OCI-LY1 (cell line): ENCODE results near the gene RHOBTB3.

Experiments used
- H2AFZ ChIP-seq: fragments of 200-600 bp; sonication (generic), shearing (Covaris generic); 2 replicates; pipeline ENCODE4 v1.6.0; 2014; ENCODE audit warnings: antibody characterized with exemption, mild to moderate bottlenecking, low read length
- H3F3A ChIP-seq: fragments of 200-600 bp; sonication (generic), shearing (Covaris generic); 2 replicates; pipeline ENCODE4 v1.6.0; 2014; ENCODE audit warnings: mild to moderate bottlenecking, antibody characterized with exemption, low read length, moderate library complexity; ENCODE audit not compliant: insufficient read depth
- H3K27ac ChIP-seq: fragments of 200-600 bp; sonication (generic); 2 replicates; pipeline ENCODE4 v1.5.1; 2014; ENCODE audit warnings: low read length, mixed run types, mild to moderate bottlenecking, low read depth; ENCODE audit not compliant: poor library complexity, severe bottlenecking
- H3K27me3 ChIP-seq: fragments of 200-600 bp; sonication (generic); 2 replicates; pipeline ENCODE4 v1.6.0; 2014; ENCODE audit warnings: antibody characterized with exemption, mild to moderate bottlenecking, low read length, moderate library complexity; ENCODE audit not compliant: insufficient read depth
- H3K36me3 ChIP-seq: fragments of 200-600 bp; sonication (generic); 2 replicates; pipeline ENCODE4 v1.6.1; 2014; ENCODE audit warnings: mild to moderate bottlenecking, antibody characterized with exemption, low read length, moderate library complexity, mixed read lengths; ENCODE audit not compliant: insufficient read depth
- H3K4me1 ChIP-seq: fragments of 200-600 bp; sonication (generic); 2 replicates; pipeline ENCODE4 v1.5.1; 2014; ENCODE audit warnings: mild to moderate bottlenecking, low read length, moderate library complexity; ENCODE audit not compliant: insufficient read depth, severe bottlenecking
- H3K4me2 ChIP-seq: fragments of 200-600 bp; sonication (generic), shearing (Covaris generic); 2 replicates; pipeline ENCODE4 v1.6.1; 2014; ENCODE audit warnings: low read length
- H3K4me3 ChIP-seq: fragments of 200-600 bp; sonication (generic); 2 replicates; pipeline ENCODE4 v1.5.1; 2014; ENCODE audit warnings: low read length, low read depth, mild to moderate bottlenecking, mixed read lengths; ENCODE audit not compliant: poor library complexity, severe bottlenecking
- H3K79me2 ChIP-seq: fragments of 200-600 bp; shearing (Covaris generic); 2 replicates; pipeline ENCODE4 v1.6.1; 2016; ENCODE audit warnings: mixed run types, low read length, mixed read lengths; ENCODE audit not compliant: insufficient read depth
- H3K9ac ChIP-seq: fragments of 200-600 bp; sonication (generic), shearing (Covaris generic); 2 replicates; pipeline ENCODE4 v1.6.1; 2014; ENCODE audit warnings: mild to moderate bottlenecking, low read length, mixed read lengths
- H3K9me2 ChIP-seq: fragments of 200-600 bp; sonication (generic), shearing (Covaris generic); 2 replicates; pipeline ENCODE4 v1.6.1; 2014; ENCODE audit warnings: low read depth, mild to moderate bottlenecking, low read length, mixed read lengths
- H3K9me3 ChIP-seq: fragments of 200-600 bp; shearing (Covaris generic); 2 replicates; pipeline ENCODE4 v1.6.1; 2014; ENCODE audit warnings: low read length, mixed read lengths
- H4K20me1 ChIP-seq: fragments of 200-600 bp; sonication (generic), shearing (Covaris generic); 2 replicates; pipeline ENCODE4 v1.6.0; 2016; ENCODE audit warnings: mild to moderate bottlenecking, low read length; ENCODE audit not compliant: insufficient read depth
- CTCF ChIP-seq: fragments of 200-600 bp; sonication (generic), shearing (Covaris generic); IDR thresholded peaks from 2 replicates; pipeline ENCODE4 v1.5.1; 2017; ENCODE audit warnings: mild to moderate bottlenecking, antibody characterized with exemption, low read length, moderate library complexity, mixed read lengths
- EZH2 ChIP-seq: fragments of 200-600 bp; sonication (generic), shearing (Covaris generic); IDR thresholded peaks from 2 replicates; pipeline ENCODE4 v1.8.0; 2017; ENCODE audit warnings: borderline replicate concordance, mixed run types, mild to moderate bottlenecking, antibody characterized with exemption, low read length, moderate library complexity, mixed read lengths

The RHOBTB3 gene

GRCh38 chr5:95797301-95797700 is 66.2 kb downstream of the RHOBTB3 start:
- Histone ChIP-seq H2AFZ (no peak overlapping the region), H3K9me2 (no peaks in the 10 kb centered on the region), H3K4me1 (no peaks in the 10 kb centered on the region), H3K27me3 (no peaks in the 10 kb centered on the region), H4K20me1 (no peaks in the 10 kb centered on the region), H3K4me2 (no peak overlapping the region), H3K9ac (no peak overlapping the region), H3K27ac (no peak overlapping the region), H3K79me2 (no peaks in the 10 kb centered on the region), H3K4me3 (no peak overlapping the region), H3K36me3 (no peaks in the 10 kb centered on the region), H3F3A (no peaks in the 10 kb centered on the region), H3K9me3 (no peaks in the 10 kb centered on the region)
- TF ChIP-seq EZH2 (no peak), CTCF (no peak)

GRCh38 chr5:95798048-95798447 is 66.9 kb downstream of the RHOBTB3 start:
- no peaks in the 10 kb centered on the region for H3K79me2 ChIP-seq
- no peak overlapping the region for H2AFZ ChIP-seq
- H3K9me3 ChIP-seq = no peaks in the 10 kb centered on the region
- H3K4me2 ChIP-seq = no peak overlapping the region
- no peaks in the 10 kb centered on the region for H3K9me2 ChIP-seq
- TF ChIP-seq EZH2 (no peak), CTCF (no peak)
- H3K27ac ChIP-seq = no peak overlapping the region
- H3K4me1 ChIP-seq = no peaks in the 10 kb centered on the region
- no peak overlapping the region for H3K9ac ChIP-seq
- no peaks in the 10 kb centered on the region for H4K20me1 ChIP-seq
- no peaks in the 10 kb centered on the region for H3K27me3 ChIP-seq
- no peak overlapping the region for H3K4me3 ChIP-seq
- H3K36me3 ChIP-seq = no peaks in the 10 kb centered on the region
- H3F3A ChIP-seq = no peaks in the 10 kb centered on the region

- no peaks in the 10 kb centered on the region for H3K9me3 ChIP-seq
Measured at GRCh38 chr5:95798545-95798944, 67.4 kb downstream of the RHOBTB3 start.

More at GRCh38 chr5:95798545-95798944, 67.4 kb downstream of the RHOBTB3 start:
- no peaks in the 10 kb centered on the region for H4K20me1 ChIP-seq
- TF ChIP-seq EZH2 = no peak
- TF ChIP-seq CTCF = no peak
- no peaks in the 10 kb centered on the region for H3K36me3 ChIP-seq
- no peak overlapping the region for H3K4me2 ChIP-seq
- no peaks in the 10 kb centered on the region for H3K4me1 ChIP-seq
- no peaks in the 10 kb centered on the region for H3K27me3 ChIP-seq
- no peak overlapping the region for H3K4me3 ChIP-seq
- H3K79me2 ChIP-seq = no peaks in the 10 kb centered on the region
- H3K9ac ChIP-seq = no peak overlapping the region
- H2AFZ ChIP-seq = no peak overlapping the region
- no peaks in the 10 kb centered on the region for H3K9me2 ChIP-seq
- H3K27ac ChIP-seq = no peak overlapping the region
- H3F3A ChIP-seq = no peaks in the 10 kb centered on the region
